ENCODE results near the gene ESR1. TPM values are rescaled to one million over a fixed set of nuclear protein-coding genes. Genes with fewer than 3 reads are reported as not detected.

The ESR1 gene
- total RNA-seq, 1 experiment from 2014 or later, result 0.98 TPM

- Mint-ChIP-seq H3K36me3 (no peaks in the 10 kb centered on the region), H3K27me3 (ENCODE audit: low read depth) (no peaks in the 10 kb centered on the region), H3K9me3 (no peaks in the 10 kb centered on the region), H3K4me1 (peaks cover 4% of the 10 kb centered on the region), H3K4me3 (no peak overlapping the region), H3K27ac (no peak overlapping the region)
- ChIA-PET POLR2A (no interaction called here), CTCF (no interaction called here)
- TF ChIP-seq ZNF423 (CRISPR knock-in tag; IDR thresholded peaks at IDR 0.05), result no peak
- peak; percentile 30; the same call in 1 of the 2 replicates for TF ChIP-seq PRDM15 (CRISPR knock-in tag; IDR thresholded peaks at IDR 0.05)
- TF ChIP-seq, protein P1, sequence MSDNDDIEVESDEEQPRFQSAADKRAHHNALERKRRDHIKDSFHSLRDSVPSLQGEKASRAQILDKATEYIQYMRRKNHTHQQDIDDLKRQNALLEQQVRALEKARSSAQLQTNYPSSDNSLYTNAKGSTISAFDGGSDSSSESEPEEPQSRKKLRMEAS (CRISPR knock-in tag; IDR thresholded peaks at IDR 0.05), result no peak
- TF ChIP-seq TP53 (CRISPR knock-in tag; IDR thresholded peaks at IDR 0.05), result no peak
- TF ChIP-seq PRRX2 (CRISPR knock-in tag; IDR thresholded peaks at IDR 0.05), result no peak
- no peak for TF ChIP-seq MLX (CRISPR knock-in tag; IDR thresholded peaks at IDR 0.05)
- TF ChIP-seq EMX1 (CRISPR knock-in tag; IDR thresholded peaks at IDR 0.05), result no peak
- TF ChIP-seq NR3C1 (CRISPR knock-in tag; conservative IDR thresholded peaks at IDR 0.05; ENCODE audit: low read depth), result no peak
- 0 out of 2 replicates have a peak, but pooled peaks have one; percentile 14 for TF ChIP-seq GABPB1 (CRISPR knock-in tag; IDR thresholded peaks at IDR 0.05)
- DNase-seq (ENCODE audit: low spot score), result no peak
- peak; percentile 51 for ATAC-seq
Measured at GRCh38 chr6:152170702-152171667, 363.5 kb downstream of the ESR1 start.

DNA sequence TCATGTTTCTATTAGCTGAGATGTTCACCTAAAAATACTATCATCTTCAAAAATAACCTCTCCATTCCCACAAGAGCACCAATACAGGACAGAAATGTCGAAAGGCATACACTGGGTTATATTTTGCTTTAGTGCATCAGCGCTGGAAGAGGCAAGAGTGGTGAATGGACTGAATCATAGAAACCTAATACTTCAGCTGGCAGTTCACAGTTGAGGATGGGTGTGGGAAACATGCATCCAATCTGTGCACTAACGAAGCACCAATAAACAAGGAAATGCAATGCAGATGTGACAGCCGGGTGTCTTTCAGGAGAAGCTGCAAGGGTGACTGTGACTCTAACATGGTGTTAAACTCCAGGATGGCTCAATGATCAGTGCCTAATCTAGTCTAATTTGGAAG, 365.8 kb downstream of the ESR1 start:
- Mint-ChIP-seq H3K27me3 (ENCODE audit: low read depth) (no peaks in the 10 kb centered on the region), H3K27ac (no peak overlapping the region), H3K9me3 (no peaks in the 10 kb centered on the region), H3K4me3 (no peak overlapping the region), H3K36me3 (no peaks in the 10 kb centered on the region), H3K4me1 (peaks cover 4% of the 10 kb centered on the region)
- DNase-seq (ENCODE audit: low spot score), result no peak
- no peak for ATAC-seq
- ChIA-PET CTCF (no interaction called here), POLR2A (no interaction called here)
- no peak for TF ChIP-seq MXD4 (CRISPR knock-in tag; IDR thresholded peaks at IDR 0.05; ENCODE audit: borderline replicate concordance)
- no peak for TF ChIP-seq ELF4 (CRISPR knock-in tag; IDR thresholded peaks at IDR 0.05; ENCODE audit: low read depth)
- no peak for TF ChIP-seq CREB1 (CRISPR knock-in tag; IDR thresholded peaks at IDR 0.05)

GRCh38 chr6:152173957-152174356, 366.5 kb downstream of the ESR1 start:
- ChIA-PET POLR2A (no interaction called here), CTCF (interaction anchor here (1.0 kb wide), 1 partner anchor 9 kb away, joined by 4 read pairs; no protein-coding TSS in a partner anchor)
- TF ChIP-seq ZNF671 (CRISPR knock-in tag; IDR thresholded peaks at IDR 0.05) (no peak), ESRRA (CRISPR knock-in tag; IDR thresholded peaks at IDR 0.05; ENCODE audit: borderline replicate concordance) (no peak), ZBTB21 (CRISPR knock-in tag; IDR thresholded peaks at IDR 0.05; ENCODE audit: borderline replicate concordance) (no peak), ZNF532 (CRISPR knock-in tag; IDR thresholded peaks at IDR 0.05; ENCODE audit: borderline replicate concordance) (no peak), GABPB1 (CRISPR knock-in tag; IDR thresholded peaks at IDR 0.05) (no peak), MXD4 (CRISPR knock-in tag; IDR thresholded peaks at IDR 0.05; ENCODE audit: borderline replicate concordance) (no peak), NFATC4 (CRISPR knock-in tag; IDR thresholded peaks at IDR 0.05) (no peak)
- DNase-seq (ENCODE audit: low spot score) (no peak), ATAC-seq (no peak)
- no peaks in the 10 kb centered on the region for H3K27me3 Mint-ChIP-seq (ENCODE audit: low read depth)
- no peak overlapping the region for H3K27ac Mint-ChIP-seq
- H3K36me3 Mint-ChIP-seq, result no peaks in the 10 kb centered on the region
- H3K9me3 Mint-ChIP-seq, result no peaks in the 10 kb centered on the region
- peaks cover 4% of the 10 kb centered on the region for H3K4me1 Mint-ChIP-seq
- no peak overlapping the region for H3K4me3 Mint-ChIP-seq
